Eye (tissue), 1 donor: ENCODE measurements around the gene NR4A3.
"Not testable (repeated sequence)": the region's sequence is repeated elsewhere in the genome, so short reads cannot be mapped to it uniquely, and the experiment has no call there.

Experiments
- DNase-seq: peaks from one replicate; pipeline ENCODE4 v3.0.0-alpha.2; 2015

NR4A3 gene

DNA sequence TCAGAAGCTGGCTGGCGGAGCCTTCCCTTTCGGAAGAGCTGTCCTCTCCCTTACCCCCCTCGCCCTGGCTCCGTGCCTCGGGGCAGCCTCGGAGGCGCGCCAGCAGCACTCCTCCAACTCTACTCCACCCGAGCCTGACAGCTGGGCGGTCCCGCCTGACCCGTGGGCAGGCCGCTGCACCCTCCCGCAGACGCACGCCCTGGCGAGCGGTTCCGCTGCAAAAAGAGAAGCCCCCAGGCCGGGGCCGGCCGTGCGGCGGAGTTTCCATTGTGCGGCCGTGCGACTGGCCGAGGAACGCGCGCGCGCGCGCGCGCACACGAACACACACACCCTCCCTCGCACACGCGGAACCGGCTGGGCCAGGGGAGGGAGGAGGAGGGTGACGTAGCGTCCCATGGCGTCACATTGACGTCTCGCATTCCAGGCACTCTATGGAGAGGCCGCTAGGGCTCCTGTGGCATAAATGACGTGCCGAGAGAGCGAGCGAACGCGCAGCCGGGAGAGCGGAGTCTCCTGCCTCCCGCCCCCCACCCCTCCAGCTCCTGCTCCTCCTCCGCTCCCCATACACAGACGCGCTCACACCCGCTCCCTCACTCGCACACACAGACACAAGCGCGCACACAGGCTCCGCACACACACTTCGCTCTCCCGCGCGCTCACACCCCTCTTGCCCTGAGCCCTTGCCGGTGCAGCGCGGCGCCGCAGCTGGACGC is at the start of gene NR4A3:
Gene NR4A3 (plus strand): TSS at position 490 of the 713 bp plus-strand sequence. CDS start 6,158 bp downstream, outside the sequence.
- DNase-seq = peak; percentile 98

DNA sequence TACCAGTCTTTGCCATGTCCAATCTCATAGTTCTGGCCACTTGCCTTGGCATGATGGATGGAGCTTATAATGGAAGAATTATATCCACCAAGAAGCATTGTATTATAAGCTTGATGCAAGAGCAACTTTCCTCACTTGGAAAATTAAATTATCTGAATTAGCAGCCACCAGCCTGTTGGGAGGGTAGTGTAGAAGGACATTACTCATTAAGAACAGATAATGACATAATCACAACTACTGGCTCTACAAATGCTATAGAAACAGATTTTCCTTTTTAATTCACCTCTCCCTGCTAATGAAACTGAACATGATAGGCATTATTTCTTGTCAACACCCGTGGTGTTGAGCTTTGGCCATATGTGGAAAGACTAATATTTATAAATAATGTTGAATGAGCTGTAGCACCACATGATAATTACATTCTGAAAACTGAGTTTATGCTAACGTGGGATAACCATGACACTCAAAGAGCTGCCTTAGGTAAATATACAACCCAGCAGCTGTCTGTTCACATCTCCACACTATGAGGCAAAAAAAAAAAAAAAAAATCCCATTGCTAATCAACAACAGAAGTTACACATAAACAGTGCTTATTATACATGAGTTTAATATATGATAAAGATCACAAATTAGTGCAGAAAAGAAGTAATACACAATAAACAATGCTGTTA is 48.1 kb upstream of the NR4A3 start:
- DNase-seq = no peak

DNA sequence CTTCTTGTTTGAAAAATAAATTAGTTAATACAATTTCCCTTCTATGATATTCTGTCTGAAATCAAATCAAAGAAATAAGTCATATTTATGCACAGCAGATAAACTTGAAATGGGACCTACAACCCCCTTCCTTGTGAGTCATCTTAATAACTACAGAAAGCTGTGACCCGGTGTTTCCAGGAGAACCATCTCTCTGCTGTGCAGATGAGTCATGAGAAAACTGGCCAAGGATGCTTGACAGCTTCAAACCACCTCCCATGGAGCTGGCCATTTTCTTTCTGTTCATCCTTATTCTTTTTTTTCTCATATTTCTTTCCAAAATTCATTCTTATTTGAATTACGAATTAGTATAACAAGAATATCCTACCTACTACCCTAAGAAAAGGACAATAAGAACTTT is 43.4 kb upstream of the NR4A3 start:
- no peak for DNase-seq

DNA sequence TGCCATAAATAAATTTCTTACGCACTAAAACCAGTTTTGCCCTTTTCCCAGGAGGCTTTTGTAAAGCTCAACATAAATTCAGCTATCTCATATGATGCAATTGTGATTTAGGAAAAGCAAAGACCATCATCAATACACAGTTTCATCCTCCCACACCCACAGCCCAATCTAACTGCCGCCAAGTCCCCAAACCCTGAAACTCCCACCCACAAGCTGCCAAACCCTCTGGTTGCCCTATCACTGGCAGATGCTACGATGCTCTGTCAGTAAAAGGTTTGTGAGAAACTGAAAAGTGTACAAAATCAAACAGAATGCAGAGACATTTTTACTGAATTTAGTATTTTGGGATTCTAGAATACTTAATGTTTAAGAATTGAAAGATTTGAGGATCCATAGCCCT is 42.8 kb upstream of the NR4A3 start:
- no peak for DNase-seq

DNA sequence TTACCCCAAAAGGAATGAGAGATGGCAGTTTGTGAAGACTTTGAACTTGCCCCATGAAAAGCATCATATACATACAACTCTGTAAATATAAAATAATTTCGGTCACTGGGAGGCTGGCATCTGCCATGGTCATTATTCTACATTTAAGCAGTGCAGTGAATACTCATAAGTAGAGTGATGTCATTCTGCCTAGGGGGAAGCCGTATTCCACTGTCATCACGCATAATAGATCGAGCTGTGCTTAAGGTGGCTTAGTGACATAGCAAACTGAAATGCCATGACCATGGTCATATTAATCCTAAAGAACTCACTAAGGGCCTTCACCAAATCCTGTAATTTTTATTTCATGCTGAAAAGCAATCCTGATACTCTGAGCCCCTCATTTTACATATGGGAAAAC is 42.4 kb upstream of the NR4A3 start:
- no peak for DNase-seq

DNA sequence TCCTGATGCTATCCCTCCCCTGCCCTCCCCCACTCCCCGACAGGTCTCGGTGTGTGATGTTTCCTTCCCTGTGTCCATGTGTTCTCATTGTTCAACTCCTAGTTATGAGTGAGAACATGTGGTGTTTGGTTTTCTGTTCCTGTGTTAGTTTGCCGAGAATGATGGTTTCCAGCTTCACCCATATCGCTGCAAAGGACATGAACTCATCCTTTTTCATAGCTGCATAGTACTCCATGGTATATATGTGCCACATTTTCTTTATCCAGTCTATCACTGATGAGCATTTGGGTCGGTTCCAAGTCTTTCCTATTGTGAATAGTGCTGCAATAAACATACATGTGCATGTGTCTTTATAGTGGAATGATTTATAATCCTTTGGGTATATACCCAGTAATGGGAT is 39.3 kb upstream of the NR4A3 start:
- DNase-seq = not testable (repeated sequence)

DNA sequence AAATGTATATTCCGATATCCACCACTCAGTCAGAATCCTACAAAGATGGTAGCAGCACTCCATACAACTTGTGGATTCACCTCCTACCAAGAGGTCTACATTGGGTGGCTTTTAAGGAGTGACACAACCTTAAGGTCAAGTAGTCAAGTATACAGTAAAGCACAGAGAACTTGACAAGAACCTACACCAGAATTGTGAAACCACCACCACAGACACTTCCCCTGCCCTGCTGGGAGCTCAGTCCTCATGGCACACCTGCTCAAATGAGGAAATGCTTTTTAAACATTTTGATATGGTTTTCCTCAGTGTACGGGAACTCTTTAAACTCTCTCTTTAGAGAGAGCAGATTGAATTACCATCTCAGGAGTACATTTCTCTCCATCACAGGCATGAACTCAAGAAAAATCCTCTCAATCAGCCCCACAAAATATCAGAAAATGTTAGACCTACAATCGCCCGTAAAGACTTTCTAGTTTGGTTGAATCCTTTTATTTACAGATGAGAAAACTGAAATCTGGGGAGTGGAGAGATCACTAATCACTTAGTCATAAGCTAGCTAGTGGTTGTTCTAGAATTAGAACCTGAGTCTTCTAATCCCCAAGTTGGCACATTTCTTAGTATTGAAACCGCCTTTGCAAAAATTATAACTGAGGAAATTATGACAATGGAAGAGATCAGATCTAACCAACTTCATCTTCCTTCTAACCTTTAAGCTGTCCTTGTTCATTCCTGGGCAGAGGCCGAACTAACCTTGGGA is 38.5 kb upstream of the NR4A3 start:
- DNase-seq = no peak

DNA sequence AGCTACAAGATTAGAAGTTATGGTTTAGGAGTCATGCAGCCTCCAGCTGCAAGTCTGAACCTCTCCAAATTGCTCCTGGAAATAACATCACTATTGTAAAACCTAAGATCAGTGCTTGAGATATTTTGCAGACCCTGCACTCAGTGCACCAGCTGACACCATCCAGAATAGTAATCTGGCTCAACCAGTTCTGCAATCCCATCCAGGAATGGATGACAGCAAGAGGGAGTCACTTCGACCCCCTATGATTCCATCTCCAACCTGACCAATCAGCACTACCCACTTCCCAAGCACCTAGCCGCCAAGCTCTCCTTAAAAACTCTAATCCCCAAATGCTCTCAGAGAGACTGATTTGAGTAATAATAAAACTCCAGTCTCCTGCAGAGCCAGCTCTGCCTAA is 37.9 kb upstream of the NR4A3 start:
- DNase-seq = no peak

DNA sequence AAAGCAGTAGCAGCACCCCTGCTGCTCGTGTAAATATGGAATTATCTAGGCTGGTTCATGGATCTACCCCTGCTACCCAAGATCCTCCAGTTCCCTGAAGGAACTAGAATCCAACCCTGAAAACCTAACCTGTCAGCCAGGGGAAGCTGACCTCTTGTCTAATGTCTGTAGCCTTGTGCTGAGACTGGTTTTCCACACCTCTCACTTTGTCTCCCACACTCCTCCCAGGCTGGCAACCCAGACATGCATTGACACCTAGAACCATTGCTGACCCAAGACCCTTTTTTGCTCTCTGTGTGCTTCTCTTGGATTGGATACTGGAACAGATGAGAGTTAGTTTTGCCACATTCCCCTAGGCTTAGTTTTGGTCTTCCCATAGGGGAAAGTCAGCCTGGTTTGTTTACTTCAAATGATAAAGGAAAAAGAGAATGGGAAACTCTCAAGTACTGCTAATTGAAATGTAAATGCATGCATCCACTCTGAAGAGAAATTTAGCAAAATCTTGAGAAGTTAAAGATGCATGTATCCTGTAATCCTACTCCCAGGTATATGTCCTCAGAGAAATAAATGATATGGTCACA is 36.6 kb upstream of the NR4A3 start:
- no peak for DNase-seq

DNA sequence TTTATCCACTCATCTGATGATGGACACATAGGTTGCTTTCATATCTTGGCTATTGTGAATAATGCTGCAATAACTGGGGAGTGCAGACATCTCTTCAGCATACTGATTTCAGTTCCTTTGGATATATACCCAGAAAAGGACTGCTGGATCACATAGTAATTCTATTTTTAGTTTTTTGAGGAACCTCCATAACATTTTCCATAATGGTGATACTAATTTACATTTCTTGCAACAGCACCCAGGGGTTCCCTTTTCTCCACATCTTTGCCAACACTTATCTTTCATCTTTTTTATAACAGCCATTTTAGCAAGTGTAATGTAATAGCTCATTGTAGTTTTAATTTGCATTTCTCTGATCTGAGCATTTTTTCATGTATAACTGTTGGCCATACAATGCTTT is 34.1 kb upstream of the NR4A3 start:
- DNase-seq = no peak

DNA sequence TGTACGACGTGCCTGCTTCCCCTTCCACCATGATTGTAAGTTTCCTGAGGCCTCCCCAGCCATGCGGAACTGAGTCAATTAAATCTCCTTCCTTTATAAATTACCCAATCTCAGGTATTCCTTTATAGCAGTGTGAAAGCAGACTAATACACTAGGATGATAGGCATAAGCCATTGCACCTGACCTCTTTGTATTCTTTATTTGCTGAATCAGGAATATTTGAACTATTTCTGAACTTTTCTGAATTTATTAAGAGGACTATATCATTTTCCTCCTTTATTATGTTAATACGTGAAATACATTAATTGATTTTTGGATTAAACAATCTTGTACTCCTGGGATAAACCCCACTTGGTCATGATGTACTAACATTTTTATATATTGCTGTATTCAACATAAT is 28.2 kb upstream of the NR4A3 start:
- no peak for DNase-seq

DNA sequence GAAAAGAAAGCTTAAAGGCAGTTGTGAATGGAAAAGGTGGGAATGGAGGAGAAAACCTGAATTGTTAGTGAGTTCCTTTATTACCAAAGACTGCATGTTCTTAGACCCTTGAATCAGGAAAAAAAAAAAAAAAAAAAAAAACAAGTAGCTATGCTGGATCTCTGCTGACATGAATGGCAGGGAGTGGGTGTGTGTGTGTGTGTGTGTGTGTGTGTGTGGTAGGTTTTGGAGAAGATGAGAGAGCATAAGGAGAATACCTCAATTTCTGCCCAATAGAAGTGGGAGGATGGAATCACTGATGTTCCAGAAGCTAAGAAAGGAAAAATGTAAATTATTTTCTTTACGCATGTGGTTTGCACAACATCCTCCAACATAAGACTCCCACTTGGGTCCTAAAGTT is 25.5 kb upstream of the NR4A3 start:
- no peak for DNase-seq

DNA sequence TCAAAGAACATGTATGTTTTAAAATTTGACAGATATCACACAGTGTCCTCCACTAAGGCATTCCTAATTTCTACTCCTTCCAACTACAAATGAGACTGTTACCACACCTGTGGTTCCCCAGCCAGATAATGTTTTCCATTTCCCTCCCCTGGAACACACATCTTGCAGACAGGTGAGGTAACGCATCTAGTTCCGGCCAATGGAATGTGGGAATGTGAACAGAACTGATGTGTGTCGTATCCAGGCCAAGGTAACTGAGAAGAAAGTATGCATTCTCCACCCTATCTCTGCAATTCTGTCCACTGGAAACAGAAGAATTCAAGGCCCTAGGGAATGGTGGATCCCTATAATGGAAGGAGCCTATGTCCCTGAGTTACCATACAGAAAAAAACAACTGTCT is 19.9 kb upstream of the NR4A3 start:
- no peak for DNase-seq

DNA sequence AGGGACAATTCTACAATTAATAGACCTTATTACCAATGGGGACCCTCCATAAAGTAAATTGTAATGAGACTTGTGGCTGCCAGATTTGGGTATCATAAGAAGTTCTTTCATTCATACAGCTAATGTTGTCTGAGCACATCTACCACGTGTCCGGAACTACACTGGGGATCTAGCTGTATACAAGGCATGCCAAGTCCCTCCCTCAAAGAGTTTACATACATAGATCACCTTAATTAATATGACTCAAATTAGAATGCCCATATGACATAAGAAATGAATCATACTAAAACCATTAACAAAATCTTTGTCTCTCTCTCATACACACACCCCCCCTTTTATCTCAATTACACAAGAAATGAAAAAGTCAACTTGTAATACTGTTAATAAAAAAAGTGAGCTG is 18.0 kb upstream of the NR4A3 start:
- no peak for DNase-seq

DNA sequence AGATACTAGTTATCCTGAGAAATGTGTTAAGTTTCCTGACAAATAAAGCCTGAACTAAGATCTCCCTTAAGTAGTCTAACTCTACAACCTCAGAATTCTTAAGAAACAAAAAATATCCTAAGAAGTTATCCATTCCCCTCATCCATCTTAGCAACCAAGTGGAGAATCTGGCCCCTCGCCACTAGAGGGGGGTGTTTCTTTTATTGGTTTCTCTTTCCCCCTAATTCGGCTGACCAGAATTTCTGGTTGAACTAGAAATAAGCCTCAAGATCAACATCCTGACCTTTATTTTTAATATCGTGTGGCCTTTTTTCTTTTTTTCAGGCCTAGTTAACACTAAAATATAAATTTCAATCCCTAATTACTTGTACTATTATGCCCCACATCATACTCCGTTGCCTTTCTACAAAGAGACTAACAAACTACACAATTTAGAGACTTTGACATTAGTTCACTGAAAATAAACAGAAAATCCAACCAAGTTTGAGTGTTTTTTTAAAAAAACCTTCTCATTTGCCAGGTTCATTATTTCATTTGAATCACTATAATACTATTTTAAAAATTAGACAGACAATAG is 14.3 kb upstream of the NR4A3 start:
- DNase-seq = peak; percentile 90

DNA sequence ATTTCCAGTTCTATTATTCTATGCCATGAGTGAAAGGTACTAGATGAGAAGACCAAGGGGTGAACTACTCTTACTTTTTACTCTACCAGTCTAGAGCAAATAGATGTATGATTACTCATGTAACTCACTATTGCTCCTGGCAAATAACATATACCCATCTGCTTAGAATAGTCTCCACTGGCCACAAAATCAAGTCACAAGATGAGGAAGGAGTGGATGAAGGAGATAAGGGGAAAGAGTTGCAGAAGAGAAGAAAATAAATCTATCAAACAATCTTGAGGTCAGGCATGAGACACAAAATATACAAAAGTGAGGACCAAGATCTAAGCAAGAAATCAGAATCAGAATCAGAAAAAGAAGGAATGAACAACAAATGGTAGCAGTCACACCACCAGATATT is 13.7 kb upstream of the NR4A3 start:
- DNase-seq = no peak

DNA sequence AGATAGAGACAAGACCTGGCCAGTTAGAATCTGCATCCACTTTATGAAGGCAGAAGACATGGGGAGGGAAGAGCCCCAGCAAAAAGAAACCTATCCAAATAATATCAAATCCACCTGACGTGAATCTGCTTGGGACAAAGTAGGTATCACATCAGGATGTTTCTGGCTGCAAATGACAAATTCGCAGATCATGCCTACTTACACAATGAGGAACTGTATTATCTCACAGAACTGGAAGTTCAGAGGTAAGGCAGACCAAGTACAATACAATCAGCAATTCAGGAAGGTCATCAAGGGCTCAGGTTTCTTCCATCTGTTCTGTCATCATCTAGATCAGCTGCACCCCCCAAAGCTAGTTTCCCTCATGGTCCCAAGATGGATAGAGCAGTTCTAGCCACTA is 13.2 kb upstream of the NR4A3 start:
- no peak for DNase-seq

DNA sequence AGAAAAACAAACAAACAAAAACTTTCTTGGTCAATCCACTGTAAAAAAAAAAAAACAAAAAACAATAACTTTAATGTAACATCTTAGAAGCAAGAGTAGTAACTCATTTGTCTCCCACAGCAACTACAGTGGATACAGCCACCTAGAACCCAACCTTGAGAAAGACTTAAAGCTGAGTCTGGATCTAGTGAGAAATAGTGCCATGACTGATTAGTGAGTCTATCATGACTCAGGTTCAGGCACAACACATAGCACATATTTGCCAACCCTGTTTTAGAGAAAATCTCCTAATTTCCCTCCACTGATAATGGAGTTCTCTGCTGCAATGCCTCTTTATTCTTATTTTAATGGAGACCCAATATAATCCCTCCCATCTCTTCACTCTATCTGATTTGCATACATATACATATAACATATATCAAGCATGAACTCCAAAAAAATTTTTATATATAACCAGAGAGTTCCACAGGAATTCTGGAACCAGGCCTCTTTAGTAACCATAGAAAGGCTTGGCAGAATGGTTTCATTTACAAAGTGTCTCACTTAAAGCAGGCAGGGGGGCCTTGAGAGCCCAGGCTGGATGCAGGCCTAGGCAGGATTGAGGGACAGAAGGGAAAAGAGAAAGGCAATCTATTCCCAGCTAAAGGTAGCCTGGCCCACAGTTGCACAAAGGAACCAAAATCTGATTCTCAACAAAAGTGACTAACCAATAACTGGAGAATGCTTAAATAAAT is 11.9 kb upstream of the NR4A3 start:
- no peak for DNase-seq

DNA sequence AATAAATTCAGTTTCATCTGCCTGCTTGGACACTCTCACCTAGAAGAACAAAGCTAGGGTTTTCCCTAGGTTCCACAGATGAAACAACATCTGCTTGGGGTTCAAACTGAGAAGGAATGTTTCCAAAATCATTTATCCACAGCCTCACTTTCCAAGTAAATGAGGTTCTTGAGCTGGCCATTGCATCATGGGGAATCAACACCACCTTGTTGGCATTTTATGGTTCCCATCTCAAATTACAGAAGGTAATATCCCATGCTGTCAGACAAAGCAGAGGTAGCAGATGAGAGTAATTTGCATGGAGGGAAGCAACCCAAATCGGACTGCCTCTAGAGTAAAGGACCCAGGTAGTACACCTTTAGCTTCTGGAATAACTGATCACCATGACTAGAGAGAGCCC is 10.5 kb upstream of the NR4A3 start:
- DNase-seq = no peak

DNA sequence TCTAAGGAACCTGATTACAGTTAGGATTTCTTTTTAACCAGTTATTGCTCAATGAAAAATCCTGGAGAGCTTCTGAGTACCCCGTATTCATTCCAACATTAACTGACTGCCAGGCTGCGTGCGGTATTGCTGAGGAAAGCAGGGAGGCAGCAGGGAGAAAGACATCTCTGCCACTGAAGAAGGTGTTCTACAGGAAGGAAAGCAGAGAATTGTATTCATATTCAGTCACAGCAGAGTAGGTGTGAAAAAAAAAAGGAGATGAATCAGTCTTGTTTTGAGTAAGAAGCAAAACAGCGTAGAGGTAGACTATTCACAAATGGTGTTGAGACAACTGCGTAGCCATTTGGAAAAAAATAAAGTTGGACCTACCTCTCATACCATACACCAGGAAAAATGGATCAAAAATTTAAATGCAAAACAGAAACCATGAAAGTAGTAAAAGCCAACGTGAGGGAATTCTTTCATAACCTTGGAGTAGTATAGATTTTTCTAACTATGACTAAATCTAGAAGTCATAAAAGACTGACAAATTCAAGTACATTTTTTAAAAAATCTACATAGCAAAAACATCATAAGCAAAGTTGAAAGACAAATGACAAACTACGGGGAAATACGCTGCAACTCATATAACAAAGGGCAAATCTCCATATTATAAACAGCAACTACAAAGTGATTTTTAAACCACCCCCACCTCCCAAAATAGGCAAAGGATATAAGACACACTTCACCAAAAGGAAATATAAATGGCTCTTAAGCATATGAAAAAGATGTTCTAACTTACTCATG is 9.9 kb upstream of the NR4A3 start:
- DNase-seq = no peak

DNA sequence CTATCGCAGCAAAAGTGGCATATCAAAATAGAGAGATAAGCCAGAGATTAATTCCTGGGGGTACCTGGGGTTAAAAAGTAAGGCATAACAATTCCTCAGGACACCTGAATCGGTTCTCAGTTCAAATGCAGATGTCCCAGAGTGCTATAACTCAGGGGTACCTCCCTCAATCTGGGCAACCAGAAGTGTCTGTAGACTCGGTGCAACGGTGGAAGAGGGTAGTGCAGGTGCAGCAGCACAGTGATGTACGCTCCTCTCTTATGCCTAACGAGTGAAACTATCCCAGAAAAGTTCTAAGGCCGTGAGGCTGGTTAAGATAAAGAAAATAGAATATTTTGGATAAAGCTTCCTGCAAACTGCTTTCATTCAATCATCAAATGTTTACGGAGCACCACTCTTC is 7.9 kb upstream of the NR4A3 start:
- DNase-seq = no peak

DNA sequence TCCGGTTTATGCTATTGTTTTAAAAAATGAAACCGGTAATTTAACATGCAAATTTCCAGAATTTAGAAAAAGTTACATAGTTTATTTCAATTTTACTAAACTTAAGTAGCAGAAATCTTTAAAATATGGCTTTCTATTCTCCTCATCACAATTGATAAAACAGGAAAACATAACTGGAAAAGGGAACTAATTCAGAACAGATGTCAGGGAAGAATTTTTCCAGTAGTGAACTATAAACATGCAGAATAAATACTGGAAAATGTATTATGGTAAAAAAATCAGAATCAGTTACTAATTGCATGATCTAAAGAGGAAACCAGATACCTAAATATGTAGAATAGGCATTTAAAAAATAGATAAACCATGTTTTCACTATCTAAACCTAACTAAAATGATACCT is 7.3 kb upstream of the NR4A3 start:
- no peak for DNase-seq
